Pancreas (tissue), 10 donors: ENCODE results near the gene ST6GALNAC3. TPM values are rescaled to one million over a fixed set of nuclear protein-coding genes. Genes with fewer than 3 reads are reported as not detected.

Source experiments
- ATAC-seq, 4 donors: fragments of 200-7000 bp; cut with Tn5 transposase; one replicate each; pipeline versions ENCODE4 v1.8.0 to v1.9.1; 2020; ENCODE audit warnings: mild to moderate bottlenecking in 4 of 4, moderate library complexity in 4 of 4
- DNase-seq, 6 donors: peaks; one replicate each; pipeline ENCODE4 v3.0.0-alpha.2; 2020
- FAIRE-seq: peaks from 2 replicates; lab custom pipeline; 2012; peaks lifted over from hg19 to GRCh38; lab: Jason Lieb, UNC
- H3K27ac ChIP-seq, 4 donors: fragments of 200-600 bp; sonication (generic); 1 replicate in 3 of 4; 2 replicates in 1 of 4; pipeline versions ENCODE4 v1.5.0 to v1.8.0; 2020
- H3K27me3 ChIP-seq, 4 donors: fragments of 200-600 bp; one replicate each; pipeline ENCODE4 v1.8.0; 2021
- H3K36me3 ChIP-seq, 3 donors: fragments of 200-600 bp; sonication (generic) in 1 of 3; one replicate each; pipeline versions ENCODE4 v1.5.0 to v1.8.0; 2020 to 2021
- H3K4me1 ChIP-seq, 3 donors: fragments of 200-600 bp; one replicate each; pipeline ENCODE4 v1.8.0; 2021
- H3K4me3 ChIP-seq, 4 donors: fragments of 200-600 bp; sonication (generic) in 2 of 4; one replicate each; pipeline versions ENCODE4 v1.5.0 to v1.8.0; 2020 to 2021
- H3K9me3 ChIP-seq, 4 donors: fragments of 200-600 bp; one replicate each; pipeline ENCODE4 v1.8.0; 2021
- CTCF ChIP-seq, 4 donors: fragments of 200-600 bp; sonication (generic) in 3 of 4; IDR thresholded peaks; one replicate each; pipeline versions ENCODE4 v1.5.0 to v1.8.0; 2021; ENCODE audit warnings: antibody characterized with exemption in 4 of 4
- WGBS, 2 donors: extraction: QIAGEN DNeasy Blood & Tissue Kit; methylation state at CpG; one replicate each; pipeline ENCODE4 v1.1.7; 2013; 5-methylcytosine and 5-hydroxymethylcytosine counted together
- intact Hi-C, 3 donors: fragments of 100-400 bp; cut with DNase I; formaldehyde crosslinking; loops; one replicate each; pipeline versions ENCODE4 v1.11.1 to v1.14.2; 2022
- polyA plus RNA-seq, 2 donors: library from polyadenylated mRNA; stranded (reverse); fragments of 200-250 nt; gene quantifications; one replicate each; pipeline ENCODE4 v1.2.3, GENCODE V29; 2013
- total RNA-seq, 6 donors: library from RNA; stranded (reverse); fragmentation: NEBNext Ultra II Directional in 4 of 6; extraction: Animal tissue kit (Norgen Biotek cat#: 25700) in 4 of 6; gene quantifications; one replicate each; pipeline versions ENCODE4 v1.2.1 to v1.2.4, GENCODE V29; 2021 to 2023
- donor health status: healthy with polysubstance abuse.
- donor health status: DM: no; HTN: no; CAD: no; lungs with moderate emphysema.
- donor health status: DM: no; HTN: no; CAD: no.
- donor health status: control.
- donor health status: control.
- donor health status: Bipolar disorder and iron deficiency.
- donor health status: DM: yes; HTN: yes; CAD: no.
- donor health status: DM: no; HTN: no; CAD: no.
- donor health status: DM: no; HTN: no; CAD: no.
- donor health status: DM: yes; HTN: yes; CAD: no.

The ST6GALNAC3 gene
- total and polyA plus RNA-seq, 8 donors = 0.35 to 2.0 (median 0.80) TPM

DNA sequence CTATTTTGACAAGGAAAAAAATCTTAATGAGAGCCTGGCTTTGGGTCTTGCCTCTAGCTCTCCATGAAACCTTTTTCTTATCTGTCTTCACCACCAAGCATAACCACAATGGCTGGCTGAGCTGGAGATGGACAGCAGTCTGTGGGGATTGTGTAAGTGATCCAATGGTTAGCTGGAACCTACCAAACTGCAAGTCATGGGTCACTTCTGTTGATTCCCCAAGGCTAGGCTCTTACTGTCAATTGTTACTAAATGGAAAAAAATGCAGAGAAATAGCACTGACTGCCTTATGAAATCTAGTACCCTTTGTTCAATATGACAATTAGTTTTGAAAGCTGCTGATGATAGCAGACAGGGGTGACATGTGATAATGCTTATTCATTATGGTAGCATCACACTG lies 359.0 kb downstream of the ST6GALNAC3 start:
- FAIRE-seq = no peak
- H3K27me3 ChIP-seq = no peaks in the 10 kb centered on the region
- no peak for DNase-seq
- intact Hi-C loops = no loop called here
- H3K9me3 ChIP-seq = no peaks in the 10 kb centered on the region
- no peaks in the 10 kb centered on the region for H3K4me1 ChIP-seq
- no peak overlapping the region for H3K27ac ChIP-seq
- no peak overlapping the region for H3K4me3 ChIP-seq
- no peaks in the 10 kb centered on the region for H3K36me3 ChIP-seq
- TF ChIP-seq CTCF (IDR thresholded peaks at IDR 0.05) = no peak
- ATAC-seq = no peak

- no peak for TF ChIP-seq CTCF (IDR thresholded peaks at IDR 0.05)
- whole genome bisulfite sequencing, 2 donors = 61 to 77% methylated on average over 3 of the region's 3 CpGs
- Histone ChIP-seq H3K27me3 (no peaks in the 10 kb centered on the region), H3K4me3 (no peak overlapping the region), H3K4me1 (no peaks in the 10 kb centered on the region), H3K36me3 (no peaks in the 10 kb centered on the region), H3K9me3 (no peaks in the 10 kb centered on the region), H3K27ac (no peak overlapping the region)
- DNase-seq (no peak), ATAC-seq (no peak), FAIRE-seq (no peak)
- intact Hi-C loops = no loop called here
Measured at GRCh38 chr1:76443217-76443616, 368.7 kb downstream of the ST6GALNAC3 start.

- no peaks in the 10 kb centered on the region for H3K27me3 ChIP-seq
- no peaks in the 10 kb centered on the region for H3K4me1 ChIP-seq
- FAIRE-seq (no peak), DNase-seq (no peak), ATAC-seq (no peak)
- no peak overlapping the region for H3K27ac ChIP-seq
- TF ChIP-seq CTCF (IDR thresholded peaks at IDR 0.05) = no peak
- H3K4me3 ChIP-seq = no peak overlapping the region
- intact Hi-C loops = no loop called here
- H3K36me3 ChIP-seq = no peaks in the 10 kb centered on the region
- H3K9me3 ChIP-seq = no peaks in the 10 kb centered on the region
- WGBS, 2 donors = 75 to 81% methylated on average over 1 of the region's 1 CpG
Measured at GRCh38 chr1:76444773-76445172, 370.2 kb downstream of the ST6GALNAC3 start.

DNA sequence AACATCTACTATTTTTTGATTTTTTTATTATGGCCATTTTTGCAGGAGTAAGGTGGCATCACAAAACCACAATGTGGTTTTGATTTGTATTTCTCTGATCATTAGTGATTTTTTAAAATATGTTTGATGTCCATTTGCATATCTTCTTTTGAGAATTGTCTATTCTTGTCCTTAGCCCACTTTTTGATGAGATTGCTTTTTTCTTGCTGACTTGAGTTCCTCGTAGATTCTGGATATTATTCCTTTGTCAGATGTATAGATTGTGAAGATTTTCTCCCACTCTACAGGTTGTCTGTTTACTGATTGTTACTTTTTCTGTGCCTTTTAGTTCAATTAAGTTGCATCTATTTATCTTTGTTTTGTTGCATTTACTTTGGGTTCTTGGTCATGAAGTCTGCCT lies 375.7 kb downstream of the ST6GALNAC3 start:
- DNase-seq (no peak), FAIRE-seq (no peak), ATAC-seq (no peak)
- H3K4me1 ChIP-seq = no peaks in the 10 kb centered on the region
- intact Hi-C loops = no loop called here
- WGBS, 2 donors = 48 to 66% methylated on average over 1 of the region's 1 CpG
- H3K9me3 ChIP-seq = no peaks in the 10 kb centered on the region
- H3K27me3 ChIP-seq = no peaks in the 10 kb centered on the region
- H3K4me3 ChIP-seq = no peak overlapping the region
- H3K27ac ChIP-seq = no peak overlapping the region
- no peak for TF ChIP-seq CTCF (IDR thresholded peaks at IDR 0.05)
- H3K36me3 ChIP-seq = no peaks in the 10 kb centered on the region

GRCh38 chr1:76463278-76463677 lies 388.7 kb downstream of the ST6GALNAC3 start:
- no peak for TF ChIP-seq CTCF (IDR thresholded peaks at IDR 0.05)
- no peaks in the 10 kb centered on the region for H3K36me3 ChIP-seq
- H3K4me3 ChIP-seq = no peak overlapping the region
- no peaks in the 10 kb centered on the region for H3K4me1 ChIP-seq
- H3K9me3 ChIP-seq = no peaks in the 10 kb centered on the region
- no peak for DNase-seq
- no peak for FAIRE-seq
- ATAC-seq = no peak
- intact Hi-C loops = no loop called here
- H3K27ac ChIP-seq = no peak overlapping the region
- H3K27me3 ChIP-seq = no peaks in the 10 kb centered on the region
- WGBS, 2 donors = 57 to 73% methylated on average over 3 of the region's 3 CpGs
